H1 (cell line): ENCODE data around the gene ROBO2.

Experiments used
- CEBPB ChIP-seq: IDR thresholded peaks from 2 replicates; pipeline ENCODE4 v1.6.1; 2012; ENCODE audit warnings: low read depth, low read length
- EGR1 ChIP-seq: IDR thresholded peaks from 2 replicates; pipeline ENCODE4 v1.6.1; 2011; ENCODE audit warnings: low read depth, low read length, borderline replicate concordance
- EP300 ChIP-seq, 2 experiments: IDR thresholded peaks; 1 replicate in 1 of 2; 2 replicates in 1 of 2; pipeline ENCODE4 v1.6.1; 2011 to 2012; ENCODE audit warnings: low read depth in 2 of 2, low read length in 2 of 2, mild to moderate bottlenecking in 2 of 2, borderline replicate concordance in 1 of 2, inconsistent platforms in 1 of 2, moderate library complexity in 1 of 2
- FOSL1 ChIP-seq: IDR thresholded peaks from 2 replicates; pipeline ENCODE4 v1.6.1; 2011; ENCODE audit warnings: mild to moderate bottlenecking, low read depth, low read length, moderate library complexity; ENCODE audit not compliant: insufficient read depth
- GTF2F1 ChIP-seq: IDR thresholded peaks from 2 replicates; pipeline ENCODE4 v1.6.1; 2012; ENCODE audit warnings: low read depth, low read length, improper control_type of control experiment, borderline replicate concordance
- HDAC2 ChIP-seq, 2 experiments: fragments of 300-600 bp in 1 of 2; sonication (generic) in 1 of 2; IDR thresholded peaks; 2 replicates each; pipeline ENCODE4 v1.6.1; 2011 to 2012; ENCODE audit warnings: low read depth in 2 of 2, low read length in 2 of 2, mild to moderate bottlenecking in 2 of 2, moderate library complexity in 2 of 2, borderline replicate concordance in 1 of 2, inconsistent platforms in 1 of 2
- SRF ChIP-seq: IDR thresholded peaks from 2 replicates; pipeline ENCODE4 v1.6.1; 2011; ENCODE audit warnings: mild to moderate bottlenecking, low read depth, low read length, moderate library complexity
- TF ChIP-seq, protein P1 (sequence below), 3 experiments: IDR thresholded peaks; 1 replicate in 2 of 3; 2 replicates in 1 of 3; pipeline versions ENCODE4 v1.5.1 to v1.6.1; 2011; ENCODE audit warnings: low read length in 3 of 3, mild to moderate bottlenecking in 3 of 3, inconsistent platforms in 2 of 3, low read depth in 1 of 3, moderate library complexity in 1 of 3; ENCODE audit not compliant: insufficient read depth in 1 of 3; ENCODE audit errors: control extremely low read depth in 1 of 3
- TF ChIP-seq, protein P2 (sequence below): IDR thresholded peaks from 2 replicates; pipeline ENCODE4 v1.6.1; 2012; ENCODE audit warnings: inconsistent platforms
- TF ChIP-seq, protein P3 (sequence below): IDR thresholded peaks from 2 replicates; pipeline ENCODE4 v1.6.1; 2012; ENCODE audit warnings: low read length, inconsistent platforms

DNA sequence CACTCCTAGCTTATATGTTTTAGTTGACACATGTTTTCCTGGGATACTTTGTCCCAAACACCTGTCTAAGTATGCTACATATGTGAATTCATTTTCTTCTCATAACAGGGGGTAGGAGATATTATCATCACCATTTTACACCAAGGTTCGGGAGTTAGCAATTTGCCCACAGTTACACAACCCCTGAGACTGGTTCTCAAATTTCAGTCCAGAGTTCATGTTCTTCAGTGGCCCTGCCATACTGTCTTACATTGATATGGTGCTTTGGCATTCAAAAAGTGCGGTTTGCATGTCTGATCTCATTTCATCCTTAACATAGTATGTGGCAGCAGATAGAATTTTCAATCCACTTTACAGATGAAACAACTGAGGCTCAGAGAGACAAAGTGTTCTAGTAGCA is 38.4 kb downstream of the ROBO2 start:
- TF ChIP-seq HDAC2 (IDR thresholded peaks at IDR 0.05; ENCODE audit: borderline replicate concordance in 1 of 2, low read depth in 2 of 2, low read length in 2 of 2) = no peak
- no peak for TF ChIP-seq CEBPB
- TF ChIP-seq, protein P1, sequence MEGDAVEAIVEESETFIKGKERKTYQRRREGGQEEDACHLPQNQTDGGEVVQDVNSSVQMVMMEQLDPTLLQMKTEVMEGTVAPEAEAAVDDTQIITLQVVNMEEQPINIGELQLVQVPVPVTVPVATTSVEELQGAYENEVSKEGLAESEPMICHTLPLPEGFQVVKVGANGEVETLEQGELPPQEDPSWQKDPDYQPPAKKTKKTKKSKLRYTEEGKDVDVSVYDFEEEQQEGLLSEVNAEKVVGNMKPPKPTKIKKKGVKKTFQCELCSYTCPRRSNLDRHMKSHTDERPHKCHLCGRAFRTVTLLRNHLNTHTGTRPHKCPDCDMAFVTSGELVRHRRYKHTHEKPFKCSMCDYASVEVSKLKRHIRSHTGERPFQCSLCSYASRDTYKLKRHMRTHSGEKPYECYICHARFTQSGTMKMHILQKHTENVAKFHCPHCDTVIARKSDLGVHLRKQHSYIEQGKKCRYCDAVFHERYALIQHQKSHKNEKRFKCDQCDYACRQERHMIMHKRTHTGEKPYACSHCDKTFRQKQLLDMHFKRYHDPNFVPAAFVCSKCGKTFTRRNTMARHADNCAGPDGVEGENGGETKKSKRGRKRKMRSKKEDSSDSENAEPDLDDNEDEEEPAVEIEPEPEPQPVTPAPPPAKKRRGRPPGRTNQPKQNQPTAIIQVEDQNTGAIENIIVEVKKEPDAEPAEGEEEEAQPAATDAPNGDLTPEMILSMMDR (IDR thresholded peaks at IDR 0.05; ENCODE audit: control extremely low read depth in 1 of 3, insufficient read depth in 1 of 3, low read depth in 1 of 3, low read length in 3 of 3) = no peak
- no peak for TF ChIP-seq SRF
- TF ChIP-seq, protein P2, sequence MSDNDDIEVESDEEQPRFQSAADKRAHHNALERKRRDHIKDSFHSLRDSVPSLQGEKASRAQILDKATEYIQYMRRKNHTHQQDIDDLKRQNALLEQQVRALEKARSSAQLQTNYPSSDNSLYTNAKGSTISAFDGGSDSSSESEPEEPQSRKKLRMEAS = no peak
- TF ChIP-seq, protein P3, sequence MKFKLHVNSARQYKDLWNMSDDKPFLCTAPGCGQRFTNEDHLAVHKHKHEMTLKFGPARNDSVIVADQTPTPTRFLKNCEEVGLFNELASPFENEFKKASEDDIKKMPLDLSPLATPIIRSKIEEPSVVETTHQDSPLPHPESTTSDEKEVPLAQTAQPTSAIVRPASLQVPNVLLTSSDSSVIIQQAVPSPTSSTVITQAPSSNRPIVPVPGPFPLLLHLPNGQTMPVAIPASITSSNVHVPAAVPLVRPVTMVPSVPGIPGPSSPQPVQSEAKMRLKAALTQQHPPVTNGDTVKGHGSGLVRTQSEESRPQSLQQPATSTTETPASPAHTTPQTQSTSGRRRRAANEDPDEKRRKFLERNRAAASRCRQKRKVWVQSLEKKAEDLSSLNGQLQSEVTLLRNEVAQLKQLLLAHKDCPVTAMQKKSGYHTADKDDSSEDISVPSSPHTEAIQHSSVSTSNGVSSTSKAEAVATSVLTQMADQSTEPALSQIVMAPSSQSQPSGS = no peak
- no peak for TF ChIP-seq GTF2F1
- no peak for TF ChIP-seq EGR1
- TF ChIP-seq FOSL1 = no peak
- TF ChIP-seq EP300 (IDR thresholded peaks at IDR 0.05; ENCODE audit: borderline replicate concordance in 1 of 2, low read depth in 2 of 2, low read length in 2 of 2) = no peak
